ENCODE measurements around the gene SH3RF3.

SH3RF3 gene

DNA sequence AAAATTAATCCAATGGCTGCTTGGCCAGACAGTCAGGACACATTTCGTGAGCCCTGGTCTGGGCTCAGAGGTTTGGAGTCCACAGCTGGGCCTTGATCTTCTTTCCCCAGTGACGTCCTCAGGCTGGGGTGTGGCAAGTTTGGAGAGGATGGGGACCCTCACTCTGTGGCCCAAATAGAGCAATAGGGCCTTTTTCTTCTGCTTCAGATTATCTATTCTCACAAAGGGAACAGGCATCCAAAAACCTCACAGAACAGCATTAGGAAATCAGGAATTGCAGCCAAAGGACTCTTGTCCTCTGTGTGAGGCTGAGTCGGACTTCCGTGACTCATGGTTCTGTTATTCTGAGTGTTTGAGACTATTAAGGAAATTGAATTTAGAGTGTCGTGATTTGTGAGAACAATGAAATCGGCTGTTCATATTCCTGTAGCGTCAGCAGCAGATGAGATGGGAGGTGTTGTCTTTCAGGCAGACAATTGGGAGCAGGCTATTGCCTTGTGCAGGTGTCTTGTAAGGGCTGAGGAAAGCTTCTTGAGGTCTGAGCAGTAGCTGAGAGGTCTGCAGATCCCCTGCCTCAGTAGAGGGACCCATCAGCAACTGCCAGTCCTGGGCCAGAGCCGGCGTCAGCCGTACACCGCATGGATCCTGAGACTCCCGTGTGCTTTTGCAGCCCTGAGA lies 113.8 kb downstream of the SH3RF3 start:
- TF ChIP-seq, protein P1, sequence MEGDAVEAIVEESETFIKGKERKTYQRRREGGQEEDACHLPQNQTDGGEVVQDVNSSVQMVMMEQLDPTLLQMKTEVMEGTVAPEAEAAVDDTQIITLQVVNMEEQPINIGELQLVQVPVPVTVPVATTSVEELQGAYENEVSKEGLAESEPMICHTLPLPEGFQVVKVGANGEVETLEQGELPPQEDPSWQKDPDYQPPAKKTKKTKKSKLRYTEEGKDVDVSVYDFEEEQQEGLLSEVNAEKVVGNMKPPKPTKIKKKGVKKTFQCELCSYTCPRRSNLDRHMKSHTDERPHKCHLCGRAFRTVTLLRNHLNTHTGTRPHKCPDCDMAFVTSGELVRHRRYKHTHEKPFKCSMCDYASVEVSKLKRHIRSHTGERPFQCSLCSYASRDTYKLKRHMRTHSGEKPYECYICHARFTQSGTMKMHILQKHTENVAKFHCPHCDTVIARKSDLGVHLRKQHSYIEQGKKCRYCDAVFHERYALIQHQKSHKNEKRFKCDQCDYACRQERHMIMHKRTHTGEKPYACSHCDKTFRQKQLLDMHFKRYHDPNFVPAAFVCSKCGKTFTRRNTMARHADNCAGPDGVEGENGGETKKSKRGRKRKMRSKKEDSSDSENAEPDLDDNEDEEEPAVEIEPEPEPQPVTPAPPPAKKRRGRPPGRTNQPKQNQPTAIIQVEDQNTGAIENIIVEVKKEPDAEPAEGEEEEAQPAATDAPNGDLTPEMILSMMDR (IDR thresholded peaks at IDR 0.05; ENCODE audit: insufficient read depth, low read depth, low read length, missing control alignments) = no peak
- DNase-seq (ENCODE audit: low read depth) = no peak
- no peak overlapping the region for H3K4me3 ChIP-seq (ENCODE audit: low read depth, low read length)

- TF ChIP-seq, protein P1 (IDR thresholded peaks at IDR 0.05; ENCODE audit: insufficient read depth, low read depth, low read length, missing control alignments) = no peak
- H3K4me3 ChIP-seq (ENCODE audit: low read depth, low read length) = no peak overlapping the region
- DNase-seq (ENCODE audit: low read depth) = no peak
Measured at GRCh38 chr2:109243526-109244303, 114.7 kb downstream of the SH3RF3 start.

DNA sequence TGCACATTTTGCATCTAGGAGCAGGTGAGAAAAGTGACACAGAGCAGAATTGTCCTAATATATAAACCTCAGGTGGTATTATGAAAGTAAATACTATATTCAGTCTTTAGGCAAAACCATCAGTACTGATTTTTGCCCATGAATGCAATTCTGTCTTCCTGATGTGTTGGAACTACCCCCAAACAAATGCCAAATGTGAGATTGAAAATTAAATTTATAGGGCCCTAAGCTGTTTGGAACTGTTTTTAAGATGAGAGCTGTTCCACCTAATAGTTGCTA lies 115.2 kb downstream of the SH3RF3 start:
- DNase-seq (ENCODE audit: low read depth) = no peak
- TF ChIP-seq, protein P1 (IDR thresholded peaks at IDR 0.05; ENCODE audit: insufficient read depth, low read depth, low read length, missing control alignments) = no peak
- no peak overlapping the region for H3K4me3 ChIP-seq (ENCODE audit: low read depth, low read length)

GRCh38 chr2:109244750-109245382 lies 115.9 kb downstream of the SH3RF3 start:
- no peak for DNase-seq (ENCODE audit: low read depth)
- no peak overlapping the region for H3K4me3 ChIP-seq (ENCODE audit: low read depth, low read length)
- TF ChIP-seq, protein P1 (IDR thresholded peaks at IDR 0.05; ENCODE audit: insufficient read depth, low read depth, low read length, missing control alignments) = no peak

GRCh38 chr2:109246176-109246575 lies 117.2 kb downstream of the SH3RF3 start:
- TF ChIP-seq, protein P1 (IDR thresholded peaks at IDR 0.05; ENCODE audit: insufficient read depth, low read depth, low read length, missing control alignments) = no peak
- no peak for DNase-seq (ENCODE audit: low read depth)
- no peak overlapping the region for H3K4me3 ChIP-seq (ENCODE audit: low read depth, low read length)

DNA sequence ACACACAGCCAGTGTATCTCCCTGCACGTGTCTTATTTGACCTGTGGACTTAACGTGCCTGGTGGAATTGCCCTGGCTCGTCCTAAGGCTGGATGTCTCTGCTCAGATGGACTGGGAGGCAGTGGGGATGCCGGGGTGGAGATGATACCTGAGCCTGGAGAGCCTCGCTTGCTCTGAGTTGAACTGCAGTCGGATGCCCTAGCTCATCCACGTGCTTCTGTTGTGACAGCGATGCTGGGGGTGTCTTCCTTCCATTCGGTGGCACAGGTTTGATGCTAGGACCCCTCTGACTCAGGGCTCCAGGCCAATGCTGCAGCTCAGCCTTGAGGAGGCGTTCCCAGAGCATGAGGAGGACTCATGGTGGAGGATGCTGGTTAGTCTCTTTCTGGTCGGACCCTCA lies 117.6 kb downstream of the SH3RF3 start:
- TF ChIP-seq, protein P1 (IDR thresholded peaks at IDR 0.05; ENCODE audit: insufficient read depth, low read depth, low read length, missing control alignments) = no peak
- DNase-seq (ENCODE audit: low read depth) = no peak
- no peak overlapping the region for H3K4me3 ChIP-seq (ENCODE audit: low read depth, low read length)
